ENCODE measurements around the gene NKX3-2.

Gene NKX3-2

DNA sequence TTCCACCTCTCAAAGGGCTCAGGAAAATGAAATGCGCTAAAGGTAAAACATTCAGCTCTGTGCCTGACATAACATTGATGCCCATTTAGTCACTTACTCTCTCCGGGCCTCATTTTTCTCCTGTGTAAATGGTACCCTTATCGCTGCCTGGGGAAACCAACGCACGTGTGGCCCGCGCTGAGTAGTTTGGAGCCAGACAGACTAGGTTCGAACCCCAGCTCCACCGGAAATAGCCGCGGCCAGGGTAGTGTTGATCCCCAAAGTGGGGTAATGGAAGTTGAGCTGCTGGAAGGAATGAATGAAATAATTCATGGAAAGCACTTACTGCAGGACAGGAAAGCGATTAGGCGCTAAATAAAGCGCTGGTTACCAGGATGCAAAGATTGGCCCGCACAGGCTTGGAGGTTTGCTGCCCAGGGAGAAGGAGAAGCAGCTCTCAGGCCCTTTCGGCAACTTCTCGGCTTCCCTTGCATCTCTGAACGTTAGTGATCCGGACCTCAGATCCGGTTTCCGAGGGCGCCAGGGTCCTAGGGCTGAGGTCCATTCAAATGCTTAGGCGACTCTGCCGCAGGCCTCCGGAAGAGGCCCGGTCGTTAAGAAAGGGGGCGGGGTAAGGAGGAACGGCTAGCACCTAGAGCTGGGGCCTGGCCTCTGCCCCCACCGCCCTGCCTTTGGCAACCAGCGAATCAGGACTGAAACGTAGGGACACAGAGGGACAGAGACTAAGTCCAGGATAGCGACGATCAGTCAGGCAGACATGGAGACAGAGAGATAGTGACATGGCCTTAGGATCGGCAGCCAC, 13.3 kb downstream of the NKX3-2 start:
- no peak for FAIRE-seq

DNA sequence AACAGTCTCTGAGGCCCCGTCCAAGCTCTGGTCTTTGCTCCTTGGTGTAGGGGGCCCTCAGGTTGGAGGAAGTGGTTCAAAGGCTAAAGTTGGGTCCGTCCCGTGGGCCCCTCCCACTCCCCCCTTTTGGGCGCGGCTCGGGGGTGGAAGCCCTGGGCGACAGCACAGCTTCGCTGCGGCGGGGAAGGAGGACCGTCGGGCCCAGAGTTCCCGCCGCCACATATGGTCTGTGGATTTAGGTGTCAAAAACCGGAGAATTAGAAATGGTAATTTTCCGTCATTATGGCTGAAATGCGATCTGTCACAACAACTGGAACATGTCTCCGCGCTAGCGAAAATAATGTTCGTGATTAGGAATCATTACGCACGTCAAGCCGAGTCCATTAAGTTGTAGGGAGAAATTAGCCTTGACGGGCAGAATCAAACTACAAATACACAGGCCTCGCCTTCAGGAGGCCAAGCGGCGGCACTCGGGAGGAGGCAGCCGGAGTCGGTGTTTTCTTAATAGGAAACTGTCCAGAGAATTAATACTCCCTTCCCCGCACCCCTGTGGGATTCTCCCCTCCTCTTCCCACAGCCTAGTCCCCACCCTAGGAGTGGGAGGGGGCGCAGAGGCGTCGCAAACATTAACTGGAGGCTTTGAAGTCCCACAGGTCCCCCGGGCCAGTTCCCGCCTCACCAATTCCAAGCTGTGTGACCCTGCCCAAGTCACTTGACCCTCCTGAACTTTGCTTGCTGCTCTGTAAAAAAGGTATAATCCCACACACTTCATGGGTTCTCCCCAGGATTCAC, 15.0 kb downstream of the NKX3-2 start:
- no peak for FAIRE-seq

DNA sequence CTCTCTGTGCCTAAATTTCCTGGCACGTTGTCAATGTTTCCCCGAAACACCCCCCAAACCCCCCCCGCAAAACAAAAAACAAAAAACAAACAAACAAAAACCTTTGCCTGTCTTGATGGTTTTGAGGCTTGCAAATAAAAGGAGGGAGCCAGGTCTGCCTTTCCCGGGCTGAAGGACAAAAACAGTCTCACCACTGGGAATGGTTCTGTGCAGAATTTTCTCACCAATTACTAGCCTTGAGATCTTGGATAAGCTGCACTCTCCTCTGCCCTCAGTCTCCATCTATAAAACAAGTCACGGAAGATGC, 15.5 kb downstream of the NKX3-2 start:
- FAIRE-seq, result no peak

DNA sequence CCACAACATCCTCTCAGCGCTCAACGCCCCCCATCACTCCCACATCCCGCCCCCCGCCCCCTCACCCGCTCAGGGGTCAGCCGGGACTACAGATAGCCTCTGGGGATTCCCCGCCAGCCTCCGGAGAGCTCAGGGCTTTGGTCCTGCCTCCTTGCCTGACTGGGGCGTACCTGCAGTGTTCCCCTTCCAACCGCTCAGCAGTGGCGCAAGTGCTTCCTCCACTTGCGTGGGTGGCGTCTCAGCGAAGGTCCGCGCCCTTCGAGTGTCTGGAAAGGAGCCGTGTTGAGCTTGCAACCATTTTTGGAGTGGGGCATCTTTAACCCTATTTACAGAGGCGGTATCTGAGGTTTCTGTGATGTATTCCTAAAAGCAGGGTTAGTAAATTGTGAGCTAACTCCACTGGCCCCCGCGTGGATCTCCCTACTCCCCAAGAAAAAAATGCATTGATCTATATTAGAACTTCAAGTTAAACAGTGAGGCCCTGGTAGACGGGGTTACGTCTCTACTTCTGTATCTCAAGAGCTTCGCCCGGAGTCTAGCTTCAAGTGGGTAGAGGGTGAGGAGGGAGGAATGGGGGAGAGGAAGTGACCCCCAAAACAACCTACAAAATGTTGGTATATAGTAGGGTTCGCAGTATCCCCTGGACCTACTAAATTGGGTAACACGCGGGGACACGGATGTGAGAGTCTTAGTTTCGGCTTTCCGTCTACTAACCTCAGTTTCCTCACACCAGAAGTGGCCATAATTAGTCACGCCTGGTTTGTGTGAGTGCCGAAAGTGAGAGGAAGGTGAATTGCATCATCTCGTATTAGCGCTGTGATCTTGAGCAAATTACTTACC, 16.1 kb downstream of the NKX3-2 start:
- FAIRE-seq, result no peak

DNA sequence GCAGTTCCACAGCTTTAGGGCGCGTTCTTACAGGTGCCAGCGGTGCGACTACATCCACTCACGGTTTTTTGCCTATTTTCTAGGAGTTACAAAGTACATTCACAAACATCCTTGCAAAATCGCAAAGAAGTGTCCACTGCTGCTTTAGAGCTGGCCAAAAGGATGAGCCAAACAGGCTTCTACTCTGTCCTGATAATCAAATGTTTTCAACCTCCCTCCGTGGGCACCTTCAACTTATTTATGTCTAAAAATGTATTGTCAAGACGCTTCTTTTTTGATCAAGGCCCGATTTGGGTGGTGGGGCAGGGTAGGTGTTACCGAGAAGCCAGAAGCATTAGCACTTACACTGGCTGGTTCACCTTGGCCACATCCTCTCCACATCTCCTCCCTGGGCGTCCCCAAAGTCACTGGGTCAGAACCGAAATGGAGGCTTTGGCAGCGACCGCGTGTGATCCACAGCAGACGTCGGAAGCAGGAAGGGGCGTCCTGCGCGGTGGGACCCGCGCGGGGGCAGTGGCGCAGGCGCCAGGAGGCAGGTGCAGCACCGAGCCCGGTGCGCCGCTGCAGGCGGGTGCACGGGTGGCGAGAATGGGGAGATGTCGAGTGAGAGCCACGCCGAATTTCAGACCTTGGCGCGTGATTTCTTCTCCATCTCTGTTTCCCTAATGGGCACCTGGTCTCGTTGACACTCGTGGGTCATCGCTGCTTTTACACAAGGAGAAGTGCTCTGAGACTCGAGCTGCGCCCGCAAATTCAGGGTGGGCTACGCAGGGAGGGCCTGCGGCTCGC, 16.9 kb downstream of the NKX3-2 start:
- FAIRE-seq, result no peak

DNA sequence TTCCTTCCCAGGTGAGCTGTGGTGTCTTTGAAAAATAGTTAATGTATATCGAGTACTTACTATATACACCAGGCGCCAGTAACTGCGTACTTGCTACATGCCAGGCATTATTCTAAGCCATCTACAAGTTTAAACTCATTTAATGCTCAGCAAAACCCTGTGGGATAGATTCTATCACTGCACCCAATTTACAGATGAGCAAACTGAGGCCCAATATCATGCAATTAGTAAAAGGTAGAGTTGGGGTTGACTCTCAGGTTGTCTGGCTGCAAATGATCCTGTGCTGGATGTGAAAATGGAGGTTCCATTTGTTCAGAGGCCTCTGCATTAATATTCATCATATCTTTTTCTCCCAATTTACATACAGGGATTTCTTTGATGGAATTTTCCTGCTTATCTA, 17.6 kb downstream of the NKX3-2 start:
- no peak for FAIRE-seq

DNA sequence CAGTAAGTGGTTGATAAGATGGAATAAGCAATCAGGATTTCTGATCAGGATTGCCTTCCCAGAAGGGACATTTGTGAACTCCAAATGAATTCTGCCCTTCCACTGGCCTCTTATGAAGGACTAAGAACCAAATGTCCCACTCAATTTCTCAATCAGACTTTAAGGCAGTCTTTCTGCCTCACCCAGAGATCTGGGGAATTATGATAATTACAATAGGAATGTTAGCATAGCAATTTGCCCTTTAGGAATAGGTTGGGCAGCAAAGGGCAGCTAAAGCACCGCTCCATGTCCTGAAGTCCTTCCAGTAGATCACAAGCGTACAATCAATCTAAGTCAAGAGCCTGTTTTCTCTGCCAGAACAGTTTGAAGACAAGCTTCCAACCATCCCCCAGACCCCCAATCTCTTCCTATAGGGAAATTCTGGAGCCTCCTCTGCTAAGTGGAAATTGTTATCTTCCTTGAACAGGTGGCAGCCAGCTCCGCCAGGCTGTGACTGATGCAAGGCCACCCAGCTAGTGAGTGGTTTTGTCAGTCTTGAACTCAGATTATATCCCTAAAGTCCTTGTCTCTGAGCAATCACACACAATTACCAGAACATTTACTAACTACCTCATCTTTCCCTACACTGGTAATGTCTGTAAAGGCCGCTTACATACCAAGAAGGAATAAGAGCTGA, 18.6 kb downstream of the NKX3-2 start:
- FAIRE-seq, result no peak

DNA sequence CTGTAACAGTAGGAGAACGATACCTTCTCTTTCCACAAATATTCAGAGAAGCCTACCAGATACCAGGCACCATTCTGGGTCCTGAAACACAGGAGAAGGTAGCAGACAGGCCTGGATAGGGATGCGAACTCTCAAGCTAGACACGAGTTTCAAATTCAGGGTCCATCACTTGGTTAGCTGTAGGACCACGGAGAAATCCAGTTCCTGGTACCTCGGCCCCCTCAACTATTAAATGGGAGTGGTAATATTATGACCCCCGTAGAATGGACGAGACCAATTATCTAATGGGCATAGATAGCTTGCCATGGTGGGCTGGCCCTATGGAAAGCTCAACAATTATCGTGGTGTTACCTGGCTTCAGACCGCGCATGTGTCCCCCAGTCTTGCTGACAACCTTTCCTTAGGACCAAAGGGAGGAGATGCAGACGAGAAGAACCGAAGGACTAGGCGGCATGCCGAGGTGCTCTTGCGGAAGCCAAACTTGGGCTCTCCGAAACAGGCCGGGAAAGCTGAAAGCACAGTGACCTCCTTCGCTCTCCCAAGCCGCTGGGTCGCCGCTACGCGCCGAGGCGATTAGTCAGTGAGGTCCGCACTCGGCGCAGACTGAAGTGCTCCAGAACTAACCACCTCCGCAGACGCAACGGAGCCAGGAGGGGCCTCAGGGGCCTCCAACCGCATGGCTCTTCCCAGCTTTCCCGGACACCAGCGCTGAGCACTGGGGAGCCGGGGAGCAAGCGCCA, 19.6 kb downstream of the NKX3-2 start:
- FAIRE-seq, result no peak

DNA sequence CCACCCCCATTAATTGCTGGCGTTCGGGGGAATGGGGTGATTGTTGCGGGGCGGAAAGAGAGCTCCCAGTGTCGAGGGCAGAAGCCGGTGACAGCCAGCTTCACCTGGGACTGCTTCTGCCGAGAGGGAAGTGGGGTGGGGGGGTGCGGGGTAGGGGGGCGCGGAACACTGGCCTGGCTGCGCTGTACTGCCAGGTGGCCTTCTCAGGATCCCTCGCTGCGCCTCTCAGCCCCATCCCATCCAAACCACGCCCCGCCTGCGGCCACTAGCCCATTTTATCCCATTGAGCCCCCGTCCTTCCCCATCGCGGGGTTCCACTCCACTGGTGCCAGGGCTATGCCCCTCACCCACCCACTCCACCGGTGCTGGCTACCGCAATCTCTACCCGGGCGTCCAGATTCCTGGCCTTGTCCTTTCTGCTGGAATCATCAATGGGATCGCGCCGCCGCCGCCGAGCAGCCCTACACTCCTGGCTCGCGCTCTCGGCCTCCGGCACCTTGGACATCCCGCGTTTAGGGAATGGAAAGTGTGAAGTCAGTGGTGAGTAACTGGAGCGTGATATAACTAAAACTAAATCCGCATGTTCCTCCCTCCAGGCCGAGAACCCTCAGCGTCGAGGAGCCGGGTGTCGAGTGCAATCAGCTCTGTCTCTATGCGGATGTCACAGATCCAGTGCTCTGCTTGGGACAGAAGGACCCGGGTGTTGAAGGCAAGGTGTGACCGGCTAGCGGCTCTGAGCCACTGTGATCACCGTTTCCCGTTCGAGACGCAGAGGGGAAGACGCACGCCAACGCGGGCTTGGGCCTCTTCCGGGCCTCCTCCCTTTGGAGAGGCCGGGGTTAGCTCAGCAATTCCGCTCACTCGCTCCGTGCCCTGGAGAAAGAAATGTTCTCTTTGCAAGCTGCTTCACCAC, 20.5 kb downstream of the NKX3-2 start:
- no peak for FAIRE-seq

DNA sequence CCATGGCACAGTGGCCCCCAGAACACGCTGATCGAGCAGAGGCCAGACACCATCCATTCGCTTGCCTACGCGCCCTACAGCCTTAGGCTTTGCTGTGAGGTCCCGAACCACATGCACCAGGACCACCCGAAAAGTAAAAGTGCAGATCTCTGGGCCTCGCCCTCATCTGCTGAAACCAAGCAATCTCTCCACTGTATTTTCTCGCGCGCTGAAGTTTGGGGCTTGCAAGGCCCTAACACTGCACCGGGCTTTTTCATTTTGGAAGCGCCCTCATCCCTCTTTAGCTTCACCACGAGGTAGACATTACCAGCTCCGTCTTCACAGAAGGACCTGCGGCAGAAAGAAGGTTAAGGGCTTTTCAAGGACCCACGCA, 21.2 kb downstream of the NKX3-2 start:
- FAIRE-seq, result no peak

DNA sequence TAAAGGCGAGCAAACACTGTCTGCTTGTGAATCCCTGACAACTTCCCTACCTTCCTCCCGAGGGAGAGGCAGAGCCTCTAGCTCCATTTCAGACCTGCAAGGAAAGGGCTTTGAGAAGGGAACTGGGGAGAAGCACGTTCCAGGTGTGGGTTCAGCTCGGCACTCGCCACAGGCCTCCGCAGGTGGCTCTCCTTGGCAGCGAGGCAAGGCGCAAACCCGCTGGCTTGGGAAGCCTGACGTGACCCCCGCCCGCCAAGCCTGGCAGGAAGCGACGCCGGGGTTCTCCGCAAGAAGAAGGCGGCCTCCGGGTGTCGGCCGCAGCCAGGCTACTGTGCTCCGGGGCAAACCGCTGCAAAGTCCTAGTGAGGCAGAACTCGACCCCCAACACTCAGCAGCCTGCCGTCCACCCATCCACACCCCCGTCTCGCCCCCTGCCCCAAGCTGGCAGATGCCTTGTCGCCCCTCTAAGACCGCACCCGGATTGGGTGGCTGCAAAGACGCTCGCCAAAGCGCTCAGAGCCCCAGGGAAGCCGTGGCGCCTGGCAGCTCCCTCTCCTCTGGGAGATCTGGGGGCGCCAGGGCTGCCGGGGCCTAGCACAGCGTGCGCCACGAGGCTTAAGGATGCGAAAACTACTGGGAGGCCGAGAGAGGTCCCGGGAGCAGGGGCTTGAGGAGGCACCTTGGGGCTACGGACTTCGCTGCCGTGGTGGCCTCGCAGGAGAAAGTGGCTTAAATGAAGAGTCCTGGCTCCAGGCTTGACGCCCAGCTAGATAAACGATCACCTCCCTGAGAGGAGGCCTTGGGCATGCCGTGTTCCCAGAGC, 21.8 kb downstream of the NKX3-2 start:
- FAIRE-seq, result no peak

DNA sequence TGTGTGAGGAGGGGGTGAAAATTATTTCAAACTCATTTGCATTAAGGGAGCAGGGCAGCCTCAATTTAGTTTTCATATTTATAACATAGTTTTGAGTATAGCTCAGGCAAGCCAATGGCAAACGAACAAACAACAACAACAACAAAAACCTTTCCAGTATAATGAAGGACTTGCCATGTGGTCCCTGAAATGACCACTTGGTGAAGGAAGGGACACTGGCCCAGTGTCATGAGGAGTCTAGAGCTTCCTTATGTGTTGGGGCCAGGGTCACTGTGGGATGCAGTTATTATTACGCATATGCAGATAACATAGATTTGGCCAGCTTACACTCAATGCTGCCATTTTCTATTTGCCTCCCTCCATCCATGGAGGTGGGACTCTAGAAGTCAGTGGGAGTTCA, 23.3 kb downstream of the NKX3-2 start:
- FAIRE-seq, result no peak

DNA sequence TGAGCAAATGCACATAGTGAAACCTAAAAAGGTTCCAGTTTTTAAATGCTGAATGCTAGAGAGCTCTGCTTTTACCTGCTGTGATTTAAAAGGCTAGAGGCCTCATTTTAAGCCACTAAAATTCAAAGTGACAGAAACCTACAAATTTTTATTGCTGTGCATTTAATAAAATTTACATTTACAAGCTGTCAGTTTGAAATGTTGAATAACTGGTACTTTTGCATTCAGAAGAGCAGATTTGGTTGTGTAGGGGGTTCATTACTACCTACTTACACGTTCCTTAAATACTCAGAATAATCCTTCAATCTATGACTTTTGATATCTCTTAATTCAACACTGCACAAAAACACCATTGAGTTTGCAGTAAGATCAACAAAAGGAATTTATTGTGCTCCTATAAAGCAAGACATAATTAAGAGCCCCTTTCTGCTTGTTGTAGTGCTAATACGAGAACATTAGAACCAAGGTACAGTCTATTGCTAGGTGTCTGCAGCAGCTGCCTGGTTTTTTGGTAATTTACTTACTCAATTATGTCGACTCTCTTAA, 27.9 kb downstream of the NKX3-2 start:
- no peak for FAIRE-seq

DNA sequence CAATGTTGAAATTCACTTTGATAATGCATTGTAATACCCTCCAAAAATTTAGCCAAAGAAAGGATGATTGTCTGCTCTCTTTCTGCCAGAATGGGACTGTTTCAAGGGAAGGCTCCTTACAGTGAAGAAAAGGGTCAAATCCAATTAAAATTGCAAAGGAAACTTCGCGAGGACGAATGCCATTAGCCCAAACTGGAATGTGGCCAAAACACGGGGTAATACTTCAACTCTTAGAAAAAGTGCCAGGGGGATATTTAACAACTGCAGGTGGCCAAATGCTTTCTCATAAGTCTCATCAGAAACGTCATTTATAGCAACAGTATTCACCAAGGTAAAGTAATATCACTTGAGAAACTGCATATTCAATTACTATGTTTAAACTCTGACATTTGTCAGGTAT, 29.0 kb downstream of the NKX3-2 start:
- FAIRE-seq, result no peak

DNA sequence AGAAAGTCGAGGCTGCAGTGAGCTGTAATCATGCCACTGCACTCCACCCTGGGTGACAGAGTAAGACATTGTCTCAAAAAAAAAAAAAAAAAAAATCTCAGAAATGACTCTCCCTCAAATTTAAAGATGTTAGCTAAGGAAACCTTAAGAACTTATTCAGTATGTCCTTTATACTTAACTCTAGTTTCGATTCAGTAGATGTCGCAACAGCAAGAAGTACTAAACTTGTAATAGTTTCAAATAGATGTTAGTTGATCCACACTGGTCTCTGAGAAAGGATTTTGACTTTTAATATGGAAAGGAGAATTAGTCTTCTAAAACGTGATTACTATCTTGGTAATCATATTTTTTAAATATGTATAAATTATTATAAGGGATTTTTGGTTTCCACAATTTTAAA, 29.6 kb downstream of the NKX3-2 start:
- FAIRE-seq, result no peak

DNA sequence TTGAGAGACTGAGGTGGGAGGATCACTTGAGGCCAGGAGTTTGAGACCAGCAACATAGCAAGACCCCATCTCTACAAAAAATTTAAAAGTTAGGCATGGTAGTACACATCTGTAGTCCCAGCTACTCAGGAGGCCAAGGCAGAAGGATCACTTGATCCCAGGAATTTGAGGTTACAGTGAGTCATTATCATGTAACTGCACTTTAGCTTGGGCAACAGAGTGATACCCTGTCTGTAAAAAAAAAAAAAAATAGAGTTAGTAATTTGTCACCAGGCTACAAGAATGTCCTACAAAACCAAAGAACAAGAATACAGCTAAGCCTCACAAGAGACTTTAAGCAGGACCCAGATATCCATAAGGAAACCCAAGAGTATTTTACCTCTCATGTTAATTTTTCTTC, 33.2 kb downstream of the NKX3-2 start:
- FAIRE-seq, result no peak

DNA sequence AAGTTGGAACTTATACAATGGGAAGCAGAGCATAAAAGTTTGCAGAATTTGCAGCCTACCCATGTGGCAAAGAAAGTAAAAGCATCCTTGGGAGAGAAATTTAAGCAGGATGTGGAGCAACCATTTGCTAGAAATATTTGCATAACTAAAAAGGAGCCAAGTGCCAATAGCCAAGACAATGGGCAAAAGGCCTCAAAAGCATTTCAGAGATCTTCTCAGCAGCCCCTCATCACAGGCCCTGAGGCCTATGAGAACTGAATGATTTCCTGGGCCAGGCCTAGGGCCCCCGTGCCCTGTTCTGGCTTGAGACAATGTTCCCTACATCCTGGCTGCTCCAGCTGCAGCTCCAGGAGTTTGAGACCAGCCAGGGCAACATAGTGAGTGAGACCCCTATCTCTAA, 34.9 kb downstream of the NKX3-2 start:
- FAIRE-seq, result no peak

DNA sequence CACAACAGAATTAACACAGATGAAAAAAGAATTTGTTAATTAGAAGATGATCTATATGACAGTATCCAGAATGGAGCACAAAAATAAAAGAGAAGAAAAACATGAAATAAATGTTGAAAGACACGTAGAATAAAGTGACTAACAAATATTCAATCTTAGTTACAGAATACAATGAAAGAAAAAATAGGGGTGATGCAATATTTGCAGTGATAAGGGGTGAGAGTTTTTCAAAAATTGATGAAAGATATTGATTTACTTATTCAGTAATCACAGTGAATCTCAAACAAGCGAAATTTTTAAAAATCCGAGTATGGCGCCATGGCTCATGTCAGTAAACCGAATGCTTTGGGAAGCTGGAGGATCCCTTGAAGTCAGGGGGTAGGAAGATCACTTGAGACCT, 39.9 kb downstream of the NKX3-2 start:
- FAIRE-seq, result no peak

DNA sequence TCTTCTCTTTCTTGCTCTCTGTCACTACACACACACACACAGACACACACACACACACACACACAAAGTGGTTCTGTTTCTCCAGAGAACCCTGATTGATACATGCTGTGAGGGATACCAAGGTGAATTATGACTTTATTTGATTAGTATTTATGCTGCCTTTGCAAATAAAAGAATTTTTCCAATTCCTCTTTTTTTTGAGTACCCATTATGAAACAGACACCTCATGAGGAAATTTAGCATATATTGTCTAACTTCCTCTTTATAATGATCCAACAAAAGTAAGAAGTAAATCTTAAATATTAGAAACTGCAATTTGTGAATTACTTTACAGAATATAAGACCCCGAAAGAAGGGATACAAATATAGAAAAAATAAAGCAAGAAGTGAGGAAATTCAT, 45.8 kb downstream of the NKX3-2 start:
- FAIRE-seq, result no peak
